HG03571 (cell line): ENCODE results near the gene ZNF544.
"Not testable (repeated sequence)": the region's sequence is repeated elsewhere in the genome, so short reads cannot be mapped to it uniquely, and the experiment has no call there.

ENCODE experiments used
- ATAC-seq: cut with Tn5 transposase; IDR thresholded peaks from one replicate; pipeline ENCODE4 v1.9.1; 2021; ENCODE audit not compliant: unreplicated experiment

ZNF544 gene

GRCh38 chr19:58252102-58252685 is 23.5 kb downstream of the ZNF544 start:
- no peak for ATAC-seq

- not testable (repeated sequence) for ATAC-seq
Observed at GRCh38 chr19:58258259-58258658, 29.5 kb downstream of the ZNF544 start.

DNA sequence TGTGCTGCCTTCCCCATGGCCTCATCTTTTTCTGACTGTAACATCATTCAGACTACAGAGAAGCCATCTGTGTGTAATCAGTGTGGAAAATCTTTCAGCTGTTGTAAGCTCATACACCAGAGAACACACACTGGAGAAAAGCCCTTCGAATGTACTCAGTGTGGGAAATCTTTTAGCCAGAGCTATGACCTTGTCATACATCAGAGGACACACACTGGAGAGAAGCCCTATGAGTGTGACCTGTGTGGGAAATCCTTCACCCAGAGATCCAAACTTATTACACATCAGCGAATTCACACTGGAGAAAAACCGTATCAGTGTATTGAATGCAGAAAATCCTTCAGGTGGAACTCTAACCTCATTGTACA is 32.9 kb downstream of the ZNF544 start:
- no peak for ATAC-seq

GRCh38 chr19:58261968-58262921 is 33.5 kb downstream of the ZNF544 start:
- no peak for ATAC-seq

- ATAC-seq = no peak
Observed at GRCh38 chr19:58262922-58263296, 34.2 kb downstream of the ZNF544 start.

DNA sequence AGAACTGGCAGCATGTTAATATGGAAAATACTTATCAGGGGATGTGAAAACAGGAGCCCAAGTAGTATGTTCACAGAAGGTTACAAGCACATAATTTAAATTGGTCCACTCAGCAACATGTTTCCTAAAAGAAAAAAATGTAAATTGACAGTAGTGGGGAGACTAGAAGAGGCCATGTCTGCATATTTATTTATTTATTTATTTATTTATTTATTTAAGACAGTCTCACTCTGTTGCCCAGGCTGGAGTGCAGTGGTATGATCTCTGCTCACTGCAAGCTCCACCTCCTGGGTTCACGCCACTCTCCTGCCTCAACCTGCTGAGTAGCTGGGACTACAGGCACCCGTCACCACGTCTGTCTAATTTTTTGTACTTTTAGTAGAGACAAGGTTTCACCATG is 36.4 kb downstream of the ZNF544 start:
- no peak for ATAC-seq

GRCh38 chr19:58268344-58268743 is 39.6 kb downstream of the ZNF544 start:
- ATAC-seq = no peak

DNA sequence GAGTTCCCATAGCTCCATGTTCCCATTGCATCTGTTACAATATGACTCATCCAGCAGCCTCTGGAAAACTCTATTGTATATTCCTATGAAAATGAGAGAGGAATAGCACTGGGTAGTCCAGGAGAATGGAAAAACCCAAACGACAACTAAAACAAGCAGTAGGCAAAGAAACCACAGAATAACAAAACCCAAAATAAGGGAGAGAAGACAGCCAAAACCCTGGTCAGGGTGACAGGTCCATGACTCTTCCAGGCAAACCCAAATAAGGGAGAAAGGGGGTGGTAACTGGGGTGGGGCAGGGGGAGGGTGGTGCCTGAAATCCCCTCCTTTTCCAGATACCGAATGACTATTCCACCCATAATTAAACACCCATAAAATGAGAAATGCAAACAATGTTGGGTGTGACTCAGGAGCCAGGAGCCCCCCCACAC is 46.1 kb downstream of the ZNF544 start:
- ATAC-seq = no peak

- ATAC-seq = no peak
Observed at GRCh38 chr19:58275564-58275963, 46.9 kb downstream of the ZNF544 start.

DNA sequence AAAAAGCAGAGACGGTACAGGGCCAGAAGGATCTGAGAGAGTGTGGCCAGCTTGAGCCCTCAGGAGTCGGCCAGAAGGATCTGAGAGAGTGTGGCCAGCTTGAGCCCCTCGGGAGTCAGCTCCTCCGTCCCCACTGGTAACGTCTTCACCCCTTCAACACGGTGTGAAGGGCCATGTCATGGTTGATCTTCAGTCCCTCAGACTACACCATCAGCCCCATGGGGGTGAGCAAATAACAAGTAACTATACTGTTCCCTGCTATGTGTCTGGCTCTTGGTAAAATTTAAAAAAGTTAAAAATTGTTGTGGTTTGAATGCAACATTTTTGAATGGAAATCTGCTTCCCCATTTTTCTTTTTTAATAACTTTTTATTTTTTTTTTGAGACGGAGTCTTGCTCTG is 48.5 kb downstream of the ZNF544 start:
- no peak for ATAC-seq

DNA sequence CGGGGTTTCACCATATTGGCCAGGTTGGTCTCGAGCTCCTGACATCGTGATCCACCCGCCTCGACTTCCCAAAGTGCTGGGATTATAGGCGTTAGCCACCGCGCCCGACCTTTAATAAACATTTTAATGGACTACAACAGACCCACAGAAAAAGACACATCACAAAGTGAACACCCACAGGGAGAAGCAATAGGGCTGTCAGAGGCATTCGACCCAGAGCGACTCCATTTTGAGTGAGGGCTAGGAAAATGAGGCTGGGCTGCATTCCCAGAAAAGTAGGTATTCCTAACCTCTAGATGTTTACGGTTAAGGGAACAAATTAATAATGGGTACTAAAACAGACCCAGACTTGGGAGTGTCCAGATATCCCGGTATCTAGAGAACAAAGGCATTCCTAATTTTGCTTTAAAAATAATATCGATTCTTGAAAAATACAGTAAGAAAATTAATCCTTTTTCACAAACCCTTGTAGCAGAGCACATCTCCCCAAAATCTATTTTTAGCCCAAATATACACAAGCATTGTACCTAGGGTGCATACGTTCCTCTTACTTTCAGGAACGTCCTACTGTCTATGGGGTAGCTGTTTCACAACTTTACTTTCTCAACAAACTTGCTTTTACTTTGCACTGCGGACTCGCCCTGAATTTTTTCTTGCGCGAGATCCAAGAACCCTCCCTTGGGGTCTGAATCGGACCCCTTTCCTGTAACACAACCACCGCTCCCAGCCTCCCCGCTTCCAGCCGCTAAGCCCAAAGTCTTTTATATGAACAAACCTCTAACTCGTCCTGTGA is 49.2 kb downstream of the ZNF544 start:
- no peak for ATAC-seq

GRCh38 chr19:58278541-58279041 is 49.9 kb downstream of the ZNF544 start, which contains the start of gene ZNF8:
ZNF8 (plus strand) TSS chr19:58278955; CDS start chr19:58279082, 127 bp downstream.
- ATAC-seq = peak; percentile 91

GRCh38 chr19:58279042-58279924 is 50.6 kb downstream of the ZNF544 start:
- peak; percentile 31 for ATAC-seq

DNA sequence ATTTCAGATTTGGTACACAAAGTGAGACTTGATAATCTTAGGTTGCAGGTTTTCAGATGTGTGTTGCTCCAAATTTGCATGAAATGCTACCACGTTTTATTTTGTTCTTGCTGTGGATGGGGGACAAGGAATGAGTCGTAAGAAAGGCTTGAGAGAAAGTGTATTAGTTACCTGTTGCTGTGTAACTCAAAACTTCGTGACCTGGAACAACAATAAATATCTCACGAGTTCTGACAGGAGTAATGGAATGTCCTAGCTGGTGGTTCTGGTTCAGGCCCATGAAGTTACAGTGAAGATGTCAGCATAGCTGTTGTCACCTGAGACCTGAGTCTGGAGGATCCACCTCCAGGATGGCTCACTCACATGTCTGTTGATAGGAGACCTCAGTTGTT is 51.2 kb downstream of the ZNF544 start:
- no peak for ATAC-seq

DNA sequence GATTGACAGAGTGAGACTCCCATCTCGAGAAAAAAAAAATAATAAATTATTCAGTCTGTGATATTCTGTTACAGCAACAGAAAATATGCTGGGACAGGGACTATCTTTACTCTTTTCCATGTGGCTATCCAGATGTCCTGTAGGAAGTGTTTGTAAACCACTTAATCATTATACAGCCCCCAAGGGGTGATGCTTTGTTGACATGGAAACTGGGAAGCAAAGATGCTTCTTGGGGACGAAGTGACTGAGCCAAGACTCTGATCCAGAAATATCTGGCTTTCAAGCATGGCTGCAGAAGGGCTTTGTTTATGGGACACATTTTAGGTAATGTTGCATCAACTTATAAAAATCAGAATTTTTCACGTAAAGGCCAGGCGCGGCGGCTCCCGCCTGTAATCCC is 55.5 kb downstream of the ZNF544 start:
- ATAC-seq = no peak

DNA sequence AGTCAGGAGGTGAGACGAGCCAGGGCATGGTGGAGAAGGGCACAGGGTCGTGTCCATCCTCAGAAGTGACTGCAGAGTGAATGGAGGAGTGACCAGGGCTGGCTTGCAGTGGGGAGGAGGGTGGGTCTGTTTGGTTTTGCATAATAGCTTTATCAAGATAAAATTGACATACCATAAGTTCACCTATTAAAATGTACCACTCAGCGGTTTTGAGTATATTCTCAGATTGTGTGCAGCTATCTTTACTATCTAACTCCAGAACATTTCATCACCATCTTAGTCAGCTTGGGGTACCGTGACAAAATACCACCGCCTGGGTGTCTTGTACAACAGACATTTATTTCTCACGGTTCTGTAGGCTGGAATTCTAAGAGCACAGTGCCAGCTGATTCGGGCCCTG is 63.2 kb downstream of the ZNF544 start:
- ATAC-seq = no peak

GRCh38 chr19:58294743-58295374 is 66.1 kb downstream of the ZNF544 start:
- ATAC-seq = no peak

- ATAC-seq = no peak
Observed at GRCh38 chr19:58296104-58296503, 67.4 kb downstream of the ZNF544 start.

DNA sequence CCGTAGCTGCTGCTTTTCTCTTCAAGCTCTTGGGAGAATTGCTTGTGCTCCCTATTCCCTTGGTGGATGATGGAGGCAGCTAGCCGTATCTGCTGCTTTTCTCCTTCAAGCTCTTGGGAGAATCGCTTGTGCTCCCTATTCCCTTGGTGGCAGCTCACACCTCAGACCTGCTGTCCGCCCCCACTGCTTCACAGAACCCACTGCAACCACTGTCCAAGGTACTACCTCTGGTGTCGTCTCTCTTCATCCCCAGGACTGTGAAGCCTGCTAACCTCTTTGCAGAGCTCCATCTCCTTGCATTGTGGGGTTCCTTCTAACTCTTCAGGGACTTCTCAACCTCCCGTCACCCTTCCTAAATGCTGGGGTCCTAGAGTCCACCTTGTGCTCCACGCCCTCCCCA is 71.9 kb downstream of the ZNF544 start:
- no peak for ATAC-seq

DNA sequence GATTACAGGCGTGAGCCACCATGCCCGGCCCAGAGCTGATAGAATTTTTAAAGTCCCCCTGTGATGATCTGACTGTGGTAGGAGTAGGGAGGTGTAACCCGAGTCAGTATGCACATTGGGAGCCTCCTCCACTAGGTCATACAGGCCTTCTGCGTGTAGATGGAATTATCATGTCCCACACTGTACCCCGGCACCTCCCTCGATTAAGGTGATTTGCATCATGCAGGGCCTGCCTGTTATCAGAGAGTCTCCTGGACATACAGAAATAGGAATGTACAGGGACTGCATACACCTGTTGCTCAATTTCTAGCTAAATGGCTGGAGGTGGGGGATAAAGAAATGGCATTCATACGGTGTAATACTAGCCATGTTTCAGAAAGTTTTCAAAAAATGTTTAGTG is 75.5 kb downstream of the ZNF544 start:
- ATAC-seq = no peak
